Measurements from ENCODE around the gene RNU6-1.

- TF ChIP-seq CTCF (IDR thresholded peaks at IDR 0.05) (no peak), POLR2A (IDR thresholded peaks at IDR 0.05) (no peak)
These were observed 331 bp downstream of the RNU6-1 start for GRCh38 chr15:67839499-67839928.
